Body of pancreas (tissue), 4 donors: Measurements from ENCODE around the gene MROH2B.

Experiments used
- CTCF ChIP-seq, 7 experiments: fragments of 450-650 bp in 4 of 7; fragments of 200-600 bp in 3 of 7; sonication (generic) in 3 of 7; IDR thresholded peaks; one replicate each; pipeline ENCODE4 v1.5.1; 2016 to 2019; ENCODE audit warnings: antibody characterized with exemption in 7 of 7
- POLR2A ChIP-seq, 3 donors: fragments of 450-650 bp; IDR thresholded peaks; one replicate each; pipeline ENCODE4 v1.6.1; 2016; ENCODE audit warnings: antibody characterized with exemption in 3 of 3, mild to moderate bottlenecking in 2 of 3

DNA sequence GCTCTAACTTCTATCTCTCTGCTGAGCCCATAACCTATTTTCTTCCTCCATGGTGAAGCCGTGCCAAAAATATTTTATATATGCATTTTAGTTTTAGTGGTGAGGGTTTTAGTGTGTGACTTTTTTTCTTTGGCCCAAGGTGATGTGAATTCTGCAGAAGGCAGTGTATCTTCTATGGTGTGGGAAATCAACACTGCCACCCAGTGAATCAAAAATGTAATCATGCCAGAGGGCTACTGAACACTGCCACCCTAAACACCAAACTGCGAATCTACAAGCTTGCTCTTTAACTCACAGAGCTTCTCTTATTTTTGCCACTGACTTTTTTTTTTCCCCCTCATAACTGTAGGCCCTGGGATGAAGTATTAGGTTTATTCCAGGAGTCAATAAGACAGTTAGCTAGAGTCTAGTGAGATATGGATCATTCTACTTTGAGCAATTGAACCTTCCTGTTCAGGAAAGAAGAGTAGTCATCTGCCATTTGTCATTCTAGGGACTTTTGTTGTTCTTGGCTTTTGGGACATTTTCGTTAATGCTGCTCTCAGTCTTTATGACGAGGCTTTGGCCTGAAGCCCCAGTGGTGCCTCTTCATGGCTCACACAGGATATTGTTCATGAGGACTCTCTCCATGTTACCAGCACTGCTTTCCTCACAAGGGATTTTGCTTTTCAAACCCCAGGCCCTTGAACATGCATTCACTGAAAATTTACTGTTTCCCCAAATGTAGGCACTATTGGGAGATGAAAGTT is 108.8 kb downstream of the MROH2B start:
- TF ChIP-seq CTCF (IDR thresholded peaks at IDR 0.05), result no peak
- TF ChIP-seq POLR2A (IDR thresholded peaks at IDR 0.05), result no peak
